ENCODE measurements around the gene SAMD4B. TPM values are rescaled to one million over a fixed set of nuclear protein-coding genes. Genes with fewer than 3 reads are reported as not detected.
"Not testable (repeated sequence)": the region's sequence is repeated elsewhere in the genome, so short reads cannot be mapped to it uniquely, and the experiment has no call there.

The SAMD4B gene
- total RNA-seq, 2 experiments from 2014 or later, result 55.5 to 57.6 TPM

DNA sequence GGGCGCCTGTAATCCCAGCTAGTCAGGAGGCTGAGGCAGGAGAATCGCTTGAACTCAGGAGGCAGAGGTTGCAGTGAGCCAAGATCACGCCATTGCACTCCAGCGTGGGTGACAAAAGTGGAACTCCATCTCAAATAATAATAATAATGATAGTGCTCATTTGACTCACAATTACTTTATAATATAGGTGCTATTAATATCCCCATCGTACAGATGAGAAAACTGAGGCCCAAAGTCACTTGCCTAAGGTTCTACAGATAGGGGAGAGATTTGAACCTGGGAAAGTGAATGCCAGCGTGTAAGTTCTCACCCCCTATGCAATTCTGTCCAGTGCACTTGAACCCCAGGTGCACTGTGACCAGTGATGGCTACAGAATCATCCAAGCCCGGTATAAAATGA is 12.3 kb upstream of the SAMD4B start:
- CTCF ChIA-PET, result interaction anchor here (0.6 to 1.2 kb wide), 3 partner anchors 77 to 207 kb away, joined by 3 to 4 read pairs (median 3); partner anchors contain the start of gene ZFP36
- POLR2A ChIA-PET, result no interaction called here

GRCh38 chr19:39332293-39332692 is 9.9 kb upstream of the SAMD4B start:
- CTCF ChIA-PET, result interaction anchor here (1.8 kb wide), 1 partner anchor 112 kb away, joined by 4 read pairs; no protein-coding TSS in a partner anchor
- POLR2A ChIA-PET, result interaction anchor here (0.8 kb wide), 1 partner anchor 10 kb away, joined by 8 read pairs; the partner anchor contains the start of gene SAMD4B

DNA sequence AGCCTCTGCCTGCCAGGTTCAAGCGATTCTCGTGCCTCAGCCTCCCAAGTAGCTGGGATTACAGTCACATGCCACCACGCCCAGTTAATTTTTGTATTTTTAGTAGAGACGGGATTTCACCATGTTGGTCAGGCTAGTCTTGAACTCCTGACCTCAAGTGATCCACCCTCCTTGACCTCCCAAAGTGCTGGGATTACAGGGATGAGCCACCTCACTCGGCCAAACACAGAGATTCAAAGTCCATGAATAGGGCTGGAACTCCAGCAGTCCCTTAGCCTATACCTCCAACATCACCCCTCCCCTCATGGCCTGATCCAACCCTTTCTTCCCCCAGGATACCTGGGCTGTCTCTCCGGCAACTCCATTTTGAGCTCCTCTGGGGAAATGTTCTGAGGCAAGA is 9.5 kb upstream of the SAMD4B start:
- CTCF ChIA-PET, result not testable (repeated sequence)
- POLR2A ChIA-PET, result interaction anchor here (0.8 kb wide), 1 partner anchor 9 kb away, joined by 8 read pairs; the partner anchor contains the start of gene SAMD4B

- POLR2A ChIA-PET, result no interaction called here
- CTCF ChIA-PET, result no interaction called here
Observed at GRCh38 chr19:39333507-39333906, 8.7 kb upstream of the SAMD4B start.

DNA sequence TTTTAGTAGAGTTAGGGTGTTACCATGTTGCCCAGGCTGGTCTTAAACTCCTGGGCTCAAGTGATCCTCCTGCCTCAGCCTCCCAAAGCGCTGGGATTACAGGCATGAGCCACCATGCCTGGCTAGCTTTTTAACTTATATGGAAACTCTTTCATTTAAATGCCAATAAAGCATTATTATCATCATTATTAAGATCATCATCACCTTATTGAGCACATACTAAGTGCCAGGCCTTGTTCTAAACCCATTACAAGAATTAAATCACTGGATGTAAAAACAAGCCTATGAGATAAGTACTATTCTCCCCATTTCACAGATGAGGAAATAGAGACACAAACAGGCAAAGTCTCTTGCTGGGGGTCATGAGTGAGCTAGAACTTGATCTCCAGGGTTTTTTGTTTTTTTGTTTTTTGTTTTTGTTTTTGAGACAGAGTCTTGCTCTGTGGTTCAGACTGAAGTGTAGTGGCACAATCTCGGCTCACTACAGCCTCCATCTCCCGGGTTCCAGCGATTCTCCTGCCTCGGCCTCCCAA is 7.7 kb upstream of the SAMD4B start:
- CTCF ChIA-PET, result interaction anchor here (0.6 to 2.6 kb wide), 5 partner anchors 8 to 404 kb away, joined by 3 to 14 read pairs (median 3); partner anchors contain the start of gene SARS2
- POLR2A ChIA-PET, result interaction anchor here (0.6 to 2.4 kb wide), 3 partner anchors 60 to 101 kb away, joined by 5 to 11 read pairs (median 6); partner anchors contain the start of gene RPS16

DNA sequence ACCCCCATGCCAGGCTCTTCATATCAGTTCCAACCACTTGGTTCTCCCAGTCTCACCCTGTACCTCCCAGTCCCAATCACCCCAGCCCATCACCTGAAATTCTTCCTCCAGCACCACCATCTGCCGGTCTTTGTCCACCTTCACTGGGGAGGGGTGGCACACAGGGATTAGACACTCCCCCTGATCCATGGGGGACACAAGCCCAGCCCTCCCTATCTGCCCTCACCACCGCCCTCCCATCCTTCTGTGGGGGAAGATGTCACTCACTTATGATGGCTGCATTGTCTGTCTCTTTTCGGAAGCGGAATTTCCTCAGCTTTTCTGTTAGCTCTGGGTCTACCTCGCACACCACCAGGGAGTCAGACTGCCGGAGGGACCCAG is 7.1 kb upstream of the SAMD4B start:
- CTCF ChIA-PET, result interaction anchor here (0.7 to 2.6 kb wide), 7 partner anchors 8 to 405 kb away, joined by 3 to 14 read pairs (median 5); partner anchors contain the start of gene SARS2
- POLR2A ChIA-PET, result interaction anchor here (2.4 kb wide), 1 partner anchor 100 kb away, joined by 6 read pairs; the partner anchor contains the start of gene RPS16

DNA sequence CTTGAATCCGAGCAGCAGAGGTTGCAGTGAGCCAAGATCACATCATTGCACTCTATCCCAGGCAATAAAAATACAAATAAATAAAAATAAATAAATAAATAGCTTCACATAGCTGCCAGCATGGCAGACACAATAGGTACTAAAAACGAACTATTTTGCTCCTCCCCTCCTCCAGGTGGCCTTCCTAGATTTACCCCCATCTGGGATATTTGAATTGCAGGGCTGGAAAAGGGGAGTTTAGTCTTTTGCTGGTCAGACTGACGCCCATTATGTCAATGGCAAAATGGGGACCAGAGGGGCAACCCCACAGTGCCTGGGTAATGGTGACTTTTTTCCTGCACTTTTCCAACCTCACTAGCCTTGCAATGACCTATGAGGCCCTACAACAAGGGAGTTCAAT is 5.7 kb upstream of the SAMD4B start:
- CTCF ChIA-PET, result interaction anchor here (0.9 to 2.6 kb wide), 5 partner anchors 10 to 124 kb away, joined by 3 to 14 read pairs (median 4); no protein-coding TSS in a partner anchor

DNA sequence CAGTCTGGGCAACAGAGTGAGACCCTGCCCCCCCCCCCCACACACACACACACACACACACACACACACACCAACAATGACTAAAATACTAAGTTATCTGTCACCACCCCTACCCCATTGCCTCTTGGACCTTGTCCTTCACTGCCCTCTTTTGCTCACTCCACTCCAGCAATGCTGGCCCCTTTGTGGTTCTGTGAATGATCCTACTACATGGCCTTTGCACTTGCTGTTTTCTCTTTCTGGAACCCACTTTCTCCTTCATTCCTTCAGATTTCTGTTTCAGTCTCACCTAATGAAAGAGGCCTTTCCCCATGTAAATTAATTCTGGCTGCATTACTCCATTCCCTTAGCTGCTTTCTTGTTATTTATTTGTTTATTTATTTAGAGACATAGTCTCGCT is 2.5 kb upstream of the SAMD4B start:
- POLR2A ChIA-PET, result no interaction called here
- CTCF ChIA-PET, result no interaction called here

More for the DNA sequence above, 5.7 kb upstream of the SAMD4B start:
- POLR2A ChIA-PET, result interaction anchor here (0.5 to 2.4 kb wide), 2 partner anchors 14 to 99 kb away, joined by 6 to 7 read pairs; partner anchors contain the start of gene RPS16

GRCh38 chr19:39340156-39340555 is 2.1 kb upstream of the SAMD4B start:
- CTCF ChIA-PET, POLR2A ChIA-PET: not testable (repeated sequence)

DNA sequence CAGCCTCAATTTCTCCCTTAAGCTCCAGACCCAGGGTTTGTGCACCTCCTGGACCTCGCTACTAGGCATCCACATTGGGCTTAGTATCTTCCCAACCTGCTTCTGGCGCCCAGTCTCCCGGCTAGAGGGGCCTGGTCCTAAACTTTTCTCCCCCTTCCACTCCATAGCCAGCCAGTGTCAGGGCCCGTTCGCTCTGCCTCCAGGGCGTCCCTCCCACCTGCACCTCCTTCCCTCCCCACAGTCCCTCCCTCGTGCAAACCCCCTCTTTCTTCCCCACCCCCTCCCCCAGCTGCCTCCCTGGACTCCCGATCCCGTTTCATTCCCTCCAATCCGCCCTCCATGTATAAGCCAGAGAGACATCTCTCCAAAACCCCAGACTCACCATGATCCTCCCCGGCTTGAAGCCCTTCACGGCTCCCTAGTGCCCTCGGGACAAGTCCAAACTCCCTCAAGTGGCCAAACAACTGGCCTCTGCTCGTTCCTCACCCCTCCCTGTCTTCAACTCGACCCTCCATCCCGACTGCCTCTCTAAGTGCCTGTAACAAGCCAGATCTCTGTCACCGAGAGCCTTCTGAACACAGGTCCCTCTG is 997 bp upstream of the SAMD4B start:
- ChIA-PET CTCF (interaction anchor here (0.7 kb wide), 1 partner anchor 60 kb away, joined by 3 read pairs; no protein-coding TSS in a partner anchor), POLR2A (interaction anchor here (0.5 to 1.9 kb wide), 4 partner anchors 9 to 52 kb away, joined by 3 to 13 read pairs (median 8); partner anchors contain the start of genes MED29 and PAF1)

DNA sequence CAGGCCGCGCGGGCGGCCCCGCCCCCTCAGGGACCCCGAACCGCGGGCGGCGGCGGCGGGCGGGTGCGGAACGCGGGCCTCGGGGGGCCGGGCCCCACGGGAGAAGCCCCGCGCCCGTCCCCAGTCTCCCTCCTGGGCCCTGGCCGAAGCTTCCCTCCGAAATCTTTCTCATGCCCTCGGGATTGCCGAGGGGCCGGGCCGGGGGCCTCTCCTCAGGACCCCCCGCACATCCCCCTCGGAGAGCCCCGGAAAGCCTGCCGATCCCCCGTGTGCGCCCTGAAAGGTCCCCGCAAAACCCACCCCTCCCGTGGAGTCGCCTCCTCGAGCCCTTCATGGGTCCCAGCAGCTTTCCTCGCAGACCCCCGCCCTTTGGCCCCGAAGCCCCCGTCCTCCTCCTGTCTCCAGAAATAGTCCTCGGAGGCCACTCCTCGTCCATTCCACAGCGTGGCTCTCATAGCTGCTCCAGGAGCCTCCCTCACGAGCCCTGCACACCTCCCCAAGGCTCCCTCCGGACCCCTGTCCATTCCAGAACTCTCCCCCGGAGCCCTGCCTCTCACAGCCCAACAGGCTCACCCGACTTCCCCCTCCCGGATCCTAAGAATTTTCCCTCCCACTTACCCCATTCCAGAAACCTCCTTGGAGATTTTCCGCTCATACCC is 555 bp downstream of the SAMD4B start:
- ChIA-PET CTCF (interaction anchor here (0.6 to 1.7 kb wide), 5 partner anchors 8 to 1354 kb away, joined by 3 to 9 read pairs (median 5); partner anchors contain the start of gene PLEKHG2), POLR2A (interaction anchor here (0.9 to 1.9 kb wide), 5 partner anchors 9 to 93 kb away, joined by 3 to 13 read pairs (median 3); partner anchors contain the start of genes MED29, PAF1 and RPS16)

- ChIA-PET CTCF (interaction anchor here (0.8 to 1.7 kb wide), 3 partner anchors 18 to 55 kb away, joined by 3 to 4 read pairs (median 4); no protein-coding TSS in a partner anchor), POLR2A (no interaction called here)
Observed at GRCh38 chr19:39345956-39346355, 3.7 kb downstream of the SAMD4B start.

- ChIA-PET CTCF (interaction anchor here (0.6 to 1.7 kb wide), 4 partner anchors 13 to 225 kb away, joined by 3 to 4 read pairs (median 4); no protein-coding TSS in a partner anchor), POLR2A (no interaction called here)
Observed at GRCh38 chr19:39347332-39348164, 5.3 kb downstream of the SAMD4B start.

DNA sequence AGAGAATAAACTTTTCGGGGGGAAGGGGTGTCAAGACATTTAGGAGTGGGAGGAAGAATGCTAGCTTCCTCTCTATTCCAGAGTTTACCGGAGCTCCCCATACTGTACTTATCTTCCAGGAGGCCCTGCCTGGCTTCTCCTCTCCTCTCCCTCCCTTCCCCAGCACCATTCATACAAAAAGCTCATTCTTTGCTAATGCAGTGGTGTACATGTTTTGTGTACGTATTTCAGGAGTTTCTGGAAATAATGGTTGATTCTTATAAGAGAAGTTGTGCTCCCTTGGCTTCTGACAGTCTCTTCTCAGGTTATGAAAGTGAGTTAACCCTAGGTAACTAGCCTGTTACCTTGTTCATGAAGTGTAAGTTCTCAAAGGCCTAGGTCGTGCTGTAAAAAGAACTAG is 7.1 kb downstream of the SAMD4B start:
- CTCF ChIA-PET, result interaction anchor here (1.9 kb wide), 1 partner anchor 62 kb away, joined by 8 read pairs; the partner anchor contains the start of gene PLEKHG2
- POLR2A ChIA-PET, result no interaction called here

DNA sequence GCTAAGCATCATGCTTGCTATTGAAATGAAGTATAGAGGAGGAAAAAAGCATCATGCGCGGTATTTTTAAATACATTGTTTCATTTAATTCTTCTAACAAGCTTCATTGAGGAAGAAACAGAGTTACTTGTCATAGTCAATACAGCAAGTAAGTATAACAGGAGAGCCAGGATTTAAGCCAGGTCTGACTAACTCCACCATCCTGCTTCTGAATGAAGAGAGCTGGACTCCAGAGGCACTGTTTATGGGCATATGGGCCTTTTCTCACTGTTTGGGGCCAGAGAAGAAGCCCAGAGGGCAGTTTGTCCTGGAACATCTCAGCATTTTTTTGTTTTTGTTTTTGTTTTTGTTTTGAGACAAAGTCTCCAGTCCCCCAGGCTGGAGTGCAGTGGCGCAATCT is 7.9 kb downstream of the SAMD4B start:
- CTCF ChIA-PET, result interaction anchor here (0.8 to 1.9 kb wide), 6 partner anchors 8 to 138 kb away, joined by 3 to 9 read pairs (median 4); partner anchors contain the start of genes MED29, PAF1, PLEKHG2 and SAMD4B
- POLR2A ChIA-PET, result interaction anchor here (1.0 kb wide), 1 partner anchor 51 kb away, joined by 3 read pairs; no protein-coding TSS in a partner anchor

GRCh38 chr19:39351537-39352064 is 9.4 kb downstream of the SAMD4B start:
- ChIA-PET CTCF (interaction anchor here (1.5 to 1.8 kb wide), 2 partner anchors 9 to 46 kb away, joined by 3 to 9 read pairs; partner anchors contain the start of gene SAMD4B), POLR2A (interaction anchor here (0.7 to 1.0 kb wide), 3 partner anchors 9 to 47 kb away, joined by 3 read pairs; partner anchors contain the start of genes MED29, PAF1 and SAMD4B)

DNA sequence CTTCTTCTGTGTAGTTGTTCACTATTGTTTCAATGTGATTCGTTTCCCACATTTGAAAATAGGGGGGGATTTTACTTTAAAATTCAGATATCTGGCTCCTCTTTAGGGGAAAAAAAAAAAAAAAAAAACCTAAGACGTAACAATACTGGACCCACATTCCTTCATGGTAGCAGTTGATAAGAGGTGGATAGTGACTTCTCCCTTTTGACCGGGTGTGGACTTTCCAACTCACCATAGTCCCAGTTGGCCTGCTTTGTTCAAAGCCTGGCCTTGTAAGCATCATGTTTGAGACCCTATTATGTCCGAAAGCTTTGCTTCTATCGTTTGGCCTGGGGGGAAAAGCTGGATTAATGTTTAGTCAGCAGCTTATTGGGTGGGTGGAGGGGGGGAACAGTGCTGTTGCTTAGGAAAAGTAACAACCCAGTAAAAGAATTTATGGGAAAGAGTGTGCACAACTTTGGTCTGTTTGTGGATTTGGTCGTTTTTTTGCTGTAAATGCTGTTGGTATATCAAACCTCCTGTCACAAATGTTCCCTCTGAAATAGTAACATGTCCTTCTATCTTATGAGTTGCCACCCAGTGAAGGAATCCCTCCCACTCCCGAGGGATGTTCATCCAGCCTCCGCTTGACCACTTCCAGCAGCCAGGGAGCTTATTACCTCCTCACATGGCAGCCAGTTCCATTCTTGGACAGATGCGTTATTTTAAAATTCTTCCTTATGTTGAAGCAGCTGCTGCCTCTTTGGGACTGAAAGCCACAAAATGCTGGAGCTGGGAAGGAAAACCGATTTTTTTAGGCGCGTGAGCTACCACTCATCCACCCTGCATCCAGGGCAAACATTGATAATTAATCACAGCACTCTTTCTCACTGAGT is 10.4 kb downstream of the SAMD4B start:
- ChIA-PET POLR2A (no interaction called here), CTCF (interaction anchor here (0.6 to 1.4 kb wide), 3 partner anchors 28 to 243 kb away, joined by 3 to 4 read pairs (median 3); no protein-coding TSS in a partner anchor)
